ENCODE measurements around the gene ROR1.

The ROR1 gene

GRCh38 chr1:63835128-63835527 is 61.3 kb downstream of the ROR1 start (continued):
- TF ChIP-seq ZNF354C (tag by site-specific recombination; IDR thresholded peaks at IDR 0.05; ENCODE audit: borderline replicate concordance, low read depth) (no peak), ZSCAN18 (tag by site-specific recombination; IDR thresholded peaks at IDR 0.05) (no peak), ZNF488 (tag by site-specific recombination; IDR thresholded peaks at IDR 0.05) (no peak), BCL11B (tag by site-specific recombination; IDR thresholded peaks at IDR 0.05; ENCODE audit: low read depth) (no peak), ZNF558 (tag by site-specific recombination; IDR thresholded peaks at IDR 0.05) (no peak), ZNF561 (tag by site-specific recombination; IDR thresholded peaks at IDR 0.05; ENCODE audit: borderline replicate concordance) (no peak), ZNF394 (tag by site-specific recombination; IDR thresholded peaks at IDR 0.05; ENCODE audit: borderline replicate concordance) (no peak), ZBTB44 (tag by site-specific recombination; IDR thresholded peaks at IDR 0.05) (no peak), ZBTB21 (tag by site-specific recombination; IDR thresholded peaks at IDR 0.05) (peak; percentile 58; the same call in 1 of the 2 replicates), ZNF514 (tag by site-specific recombination; IDR thresholded peaks at IDR 0.05) (no peak), ZNF623 (tag by site-specific recombination; IDR thresholded peaks at IDR 0.05) (no peak), TSHZ1 (tag by site-specific recombination; IDR thresholded peaks at IDR 0.05; ENCODE audit: borderline replicate concordance) (no peak), ZNF311 (tag by site-specific recombination; IDR thresholded peaks at IDR 0.05; ENCODE audit: borderline replicate concordance) (no peak), ZNF18 (tag by site-specific recombination; IDR thresholded peaks at IDR 0.05) (no peak), PATZ1 (tag by site-specific recombination; IDR thresholded peaks at IDR 0.05) (no peak), KLF17 (tag by site-specific recombination; IDR thresholded peaks at IDR 0.05) (peak; percentile 72), KLF8 (tag by site-specific recombination; IDR thresholded peaks at IDR 0.05) (peak; percentile 36; the same call in 1 of the 2 replicates), ZNF48 (tag by site-specific recombination; IDR thresholded peaks at IDR 0.05) (no peak), ZNF664 (tag by site-specific recombination; IDR thresholded peaks at IDR 0.05) (no peak), PRDM2 (tag by site-specific recombination; IDR thresholded peaks at IDR 0.05; ENCODE audit: borderline replicate concordance) (no peak)

Measured in HEK293 (cell line).